GM23338 (cell line): Measurements from ENCODE around the gene SRPK2.

Experiments
- CREB1 ChIP-seq: fragments of 250-450 bp; sonication (Bioruptor Pico); IDR thresholded peaks from 2 replicates; pipeline ENCODE4 v1.5.0; 2020; ENCODE audit warnings: low read depth, mild to moderate bottlenecking, moderate library complexity
- EZH2 ChIP-seq: fragments of 200-600 bp; sonication (generic); IDR thresholded peaks from one replicate; pipeline ENCODE4 v1.8.0; 2017; ENCODE audit warnings: antibody characterized with exemption, mild to moderate bottlenecking, low read depth; ENCODE audit not compliant: unreplicated experiment
- POLR2AphosphoS5 ChIP-seq: IDR thresholded peaks from 2 replicates; pipeline ENCODE4 v1.6.1; 2016; ENCODE audit warnings: antibody characterized with exemption, low read depth
- REST ChIP-seq: IDR thresholded peaks from one replicate; pipeline ENCODE4 v1.6.1; 2018; ENCODE audit warnings: antibody characterized with exemption; ENCODE audit not compliant: unreplicated experiment
- TF ChIP-seq, protein P1 (sequence below), 2 experiments: fragments of 200-600 bp in 1 of 2; sonication (generic) in 1 of 2; conservative IDR thresholded peaks; 2 replicates each; pipeline versions ENCODE4 v1.5.1 to v1.6.1; 2016 to 2017; ENCODE audit warnings: antibody characterized with exemption in 2 of 2, low read depth in 2 of 2, mild to moderate bottlenecking in 2 of 2, moderate library complexity in 1 of 2
- TF ChIP-seq, protein P2 (sequence below): IDR thresholded peaks from 2 replicates; pipeline ENCODE4 v1.6.1; 2016; ENCODE audit warnings: antibody characterized with exemption

GRCh38 chr7:105345725-105346124, 43.0 kb downstream of the SRPK2 start:
- TF ChIP-seq POLR2AphosphoS5 (no peak), EZH2 (no peak), REST (no peak), CREB1 (CRISPR knock-in tag) (no peak)
- TF ChIP-seq, protein P1, sequence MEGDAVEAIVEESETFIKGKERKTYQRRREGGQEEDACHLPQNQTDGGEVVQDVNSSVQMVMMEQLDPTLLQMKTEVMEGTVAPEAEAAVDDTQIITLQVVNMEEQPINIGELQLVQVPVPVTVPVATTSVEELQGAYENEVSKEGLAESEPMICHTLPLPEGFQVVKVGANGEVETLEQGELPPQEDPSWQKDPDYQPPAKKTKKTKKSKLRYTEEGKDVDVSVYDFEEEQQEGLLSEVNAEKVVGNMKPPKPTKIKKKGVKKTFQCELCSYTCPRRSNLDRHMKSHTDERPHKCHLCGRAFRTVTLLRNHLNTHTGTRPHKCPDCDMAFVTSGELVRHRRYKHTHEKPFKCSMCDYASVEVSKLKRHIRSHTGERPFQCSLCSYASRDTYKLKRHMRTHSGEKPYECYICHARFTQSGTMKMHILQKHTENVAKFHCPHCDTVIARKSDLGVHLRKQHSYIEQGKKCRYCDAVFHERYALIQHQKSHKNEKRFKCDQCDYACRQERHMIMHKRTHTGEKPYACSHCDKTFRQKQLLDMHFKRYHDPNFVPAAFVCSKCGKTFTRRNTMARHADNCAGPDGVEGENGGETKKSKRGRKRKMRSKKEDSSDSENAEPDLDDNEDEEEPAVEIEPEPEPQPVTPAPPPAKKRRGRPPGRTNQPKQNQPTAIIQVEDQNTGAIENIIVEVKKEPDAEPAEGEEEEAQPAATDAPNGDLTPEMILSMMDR (conservative IDR thresholded peaks at IDR 0.05; ENCODE audit: low read depth in 2 of 2), result no peak
- TF ChIP-seq, protein P2, sequence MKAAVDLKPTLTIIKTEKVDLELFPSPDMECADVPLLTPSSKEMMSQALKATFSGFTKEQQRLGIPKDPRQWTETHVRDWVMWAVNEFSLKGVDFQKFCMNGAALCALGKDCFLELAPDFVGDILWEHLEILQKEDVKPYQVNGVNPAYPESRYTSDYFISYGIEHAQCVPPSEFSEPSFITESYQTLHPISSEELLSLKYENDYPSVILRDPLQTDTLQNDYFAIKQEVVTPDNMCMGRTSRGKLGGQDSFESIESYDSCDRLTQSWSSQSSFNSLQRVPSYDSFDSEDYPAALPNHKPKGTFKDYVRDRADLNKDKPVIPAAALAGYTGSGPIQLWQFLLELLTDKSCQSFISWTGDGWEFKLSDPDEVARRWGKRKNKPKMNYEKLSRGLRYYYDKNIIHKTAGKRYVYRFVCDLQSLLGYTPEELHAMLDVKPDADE, result no peak
